K562 (cell line): Measurements from ENCODE around the gene MCF2.

Source experiments
- BACH1 ChIP-seq: fragments of 200-800 bp; sonication (Bioruptor generic); IDR thresholded peaks from 2 replicates; pipeline ENCODE4 v1.6.1; 2016; ENCODE audit warnings: missing genetic modification characterization, missing compliant biosample characterization
- MGA ChIP-seq: fragments of 450-650 bp; IDR thresholded peaks from 2 replicates; pipeline ENCODE4 v1.6.1; 2016; ENCODE audit warnings: mild to moderate bottlenecking, moderate library complexity
- NCOA2 ChIP-seq, 2 experiments: fragments of 450-650 bp; IDR thresholded peaks; 2 replicates each; pipeline ENCODE4 v1.6.1; 2018; ENCODE audit warnings: mild to moderate bottlenecking in 2 of 2, moderate library complexity in 1 of 2; ENCODE audit not compliant: partially characterized antibody in 2 of 2
- ZBTB9 ChIP-seq: fragments of 450-650 bp; formaldehyde crosslinking; IDR thresholded peaks from 2 replicates; pipeline ENCODE4 v1.4.0; 2020; ENCODE audit warnings: mild to moderate bottlenecking, moderate library complexity

- no peak for TF ChIP-seq ZBTB9 (CRISPR knock-in tag)
- no peak for TF ChIP-seq MGA
- no peak for TF ChIP-seq NCOA2 (IDR thresholded peaks at IDR 0.05; ENCODE audit: partially characterized antibody in 2 of 2)
- no peak for TF ChIP-seq BACH1 (tag)
These were observed 147.7 kb downstream of the MCF2 start for GRCh38 chrX:139560221-139560620.
